MCF 10A (cell line): Measurements from ENCODE around the gene BORCS6. TPM values are rescaled to one million over a fixed set of nuclear protein-coding genes. Genes with fewer than 3 reads are reported as not detected.

ENCODE experiments used
- BruUV-seq: library from RNA; stranded (reverse); fragments of 400-500 nt; replicated peaks from 2 replicates; lab custom pipeline; 2021; lab: Mats Ljungman, UMichigan
- CTCF ChIA-PET: fragments of 300-600 bp; sonication (Branson Sonifier 250); formaldehyde crosslinking; extraction: SDS; loops from one replicate; lab custom pipeline; 2021; ENCODE audit warnings: antibody characterized with exemption, inconsistent platforms; lab: Yijun Ruan, JAX
- POLR2A ChIA-PET: fragments of 300-600, 350-650 bp; sonication (Branson Sonifier 250); formaldehyde crosslinking; extraction: SDS; loops from one replicate; lab custom pipeline; 2020; ENCODE audit warnings: antibody characterized with exemption, inconsistent platforms; lab: Yijun Ruan, JAX
- DNase-seq: peaks from one replicate; pipeline ENCODE4 v3.0.0-alpha.2; 2018; ENCODE audit not compliant: unreplicated experiment
- H3K27ac Mint-ChIP-seq: one replicate; pipeline ENCODE4 v1.8.0; 2022; ENCODE audit warnings: mild to moderate bottlenecking, low read depth, mixed read lengths; ENCODE audit not compliant: unreplicated experiment
- H3K27me3 Mint-ChIP-seq: one replicate; pipeline ENCODE4 v1.8.0; 2022; ENCODE audit warnings: mixed read lengths; ENCODE audit not compliant: insufficient read depth, unreplicated experiment
- H3K36me3 Mint-ChIP-seq: one replicate; pipeline ENCODE4 v1.8.0; 2022; ENCODE audit warnings: mild to moderate bottlenecking, moderate library complexity, mixed read lengths; ENCODE audit not compliant: insufficient read depth, unreplicated experiment
- H3K4me1 Mint-ChIP-seq: one replicate; pipeline ENCODE4 v1.8.0; 2022; ENCODE audit warnings: mixed read lengths; ENCODE audit not compliant: insufficient read depth, unreplicated experiment
- H3K4me3 Mint-ChIP-seq: one replicate; pipeline ENCODE4 v1.8.0; 2022; ENCODE audit warnings: mild to moderate bottlenecking, moderate library complexity, mixed read lengths; ENCODE audit not compliant: unreplicated experiment
- H3K9me3 Mint-ChIP-seq: one replicate; pipeline ENCODE4 v1.8.0; 2022; ENCODE audit warnings: mixed read lengths; ENCODE audit not compliant: unreplicated experiment
- intact Hi-C: fragments of 100-400 bp; cut with micrococcal nuclease; formaldehyde crosslinking; loops from 2 replicates; pipeline ENCODE4 v1.14.1; 2022
- total RNA-seq: library from RNA; stranded (reverse); gene quantifications from 2 replicates; pipeline ENCODE4 v1.2.3, GENCODE V29; 2022
- TF ChIP-seq, protein P1 (sequence below): fragments of 200-600 bp; IDR thresholded peaks from one replicate; pipeline ENCODE4 v1.8.0; 2022; ENCODE audit warnings: antibody characterized with exemption, mild to moderate bottlenecking; ENCODE audit not compliant: unreplicated experiment

BORCS6 gene
- total RNA-seq, 1 experiment from 2014 or later: 4.4 TPM

DNA sequence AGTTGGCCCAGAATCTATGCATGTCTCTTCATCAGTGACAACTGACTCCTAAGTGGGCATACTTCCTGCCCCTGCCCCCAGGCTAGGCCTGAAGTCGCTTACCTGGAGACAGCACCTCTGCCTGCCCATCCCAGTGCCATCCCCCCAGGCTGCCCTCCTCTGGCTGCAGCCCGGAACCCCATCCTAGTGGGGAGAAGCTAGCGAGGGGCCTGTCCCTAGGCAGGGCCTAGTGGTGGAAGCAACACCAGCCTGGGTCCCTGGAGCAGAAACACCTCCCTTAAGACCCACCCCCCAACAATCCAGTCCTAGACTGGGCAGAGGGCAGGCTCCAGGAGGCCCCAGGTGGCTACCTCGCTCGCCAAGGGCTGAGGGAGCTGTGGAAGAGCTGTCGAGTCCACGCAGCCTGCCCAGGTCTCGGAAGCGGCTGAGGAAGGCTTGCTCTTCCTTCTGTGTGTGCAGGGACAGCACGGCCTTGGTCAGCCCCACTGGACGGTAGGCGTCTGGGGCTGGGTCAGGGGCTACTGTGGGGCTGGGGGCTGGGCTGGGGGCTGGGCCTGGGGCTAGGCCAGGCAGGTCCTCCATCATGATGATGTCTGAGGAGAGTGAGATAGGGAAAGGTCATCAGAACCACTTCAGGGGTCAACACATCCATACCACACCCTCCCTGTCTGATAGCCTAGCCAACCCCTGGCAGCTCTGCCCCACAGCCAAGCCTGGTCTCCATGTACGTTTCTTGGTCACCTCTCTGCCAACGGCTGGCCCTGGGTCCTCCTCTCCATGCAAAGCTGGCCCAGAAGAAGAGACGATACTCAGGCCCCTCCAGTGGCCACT lies 45.4 kb downstream of the BORCS6 start:
- intact Hi-C loops: no loop called here
- Mint-ChIP-seq H3K36me3 (no peaks in the 10 kb centered on the region), H3K9me3 (no peaks in the 10 kb centered on the region), H3K4me1 (peaks cover 17% of the 10 kb centered on the region), H3K4me3 (no peak overlapping the region), H3K27ac (peak overlapping the region; percentile 35), H3K27me3 (no peaks in the 10 kb centered on the region)
- DNase-seq: no peak
- POLR2A ChIA-PET: interaction anchor here (0.7 to 19.5 kb wide), 4 partner anchors 9 to 24 kb away, joined by 3 to 429 read pairs (median 4); partner anchors contain the start of genes PER1 and VAMP2
- BruUV-seq: no TSS peak
- CTCF ChIA-PET: interaction anchor here (1.7 kb wide), 1 partner anchor 14 kb away, joined by 6 read pairs; no protein-coding TSS in a partner anchor
- TF ChIP-seq, protein P1, sequence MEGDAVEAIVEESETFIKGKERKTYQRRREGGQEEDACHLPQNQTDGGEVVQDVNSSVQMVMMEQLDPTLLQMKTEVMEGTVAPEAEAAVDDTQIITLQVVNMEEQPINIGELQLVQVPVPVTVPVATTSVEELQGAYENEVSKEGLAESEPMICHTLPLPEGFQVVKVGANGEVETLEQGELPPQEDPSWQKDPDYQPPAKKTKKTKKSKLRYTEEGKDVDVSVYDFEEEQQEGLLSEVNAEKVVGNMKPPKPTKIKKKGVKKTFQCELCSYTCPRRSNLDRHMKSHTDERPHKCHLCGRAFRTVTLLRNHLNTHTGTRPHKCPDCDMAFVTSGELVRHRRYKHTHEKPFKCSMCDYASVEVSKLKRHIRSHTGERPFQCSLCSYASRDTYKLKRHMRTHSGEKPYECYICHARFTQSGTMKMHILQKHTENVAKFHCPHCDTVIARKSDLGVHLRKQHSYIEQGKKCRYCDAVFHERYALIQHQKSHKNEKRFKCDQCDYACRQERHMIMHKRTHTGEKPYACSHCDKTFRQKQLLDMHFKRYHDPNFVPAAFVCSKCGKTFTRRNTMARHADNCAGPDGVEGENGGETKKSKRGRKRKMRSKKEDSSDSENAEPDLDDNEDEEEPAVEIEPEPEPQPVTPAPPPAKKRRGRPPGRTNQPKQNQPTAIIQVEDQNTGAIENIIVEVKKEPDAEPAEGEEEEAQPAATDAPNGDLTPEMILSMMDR: no peak

DNA sequence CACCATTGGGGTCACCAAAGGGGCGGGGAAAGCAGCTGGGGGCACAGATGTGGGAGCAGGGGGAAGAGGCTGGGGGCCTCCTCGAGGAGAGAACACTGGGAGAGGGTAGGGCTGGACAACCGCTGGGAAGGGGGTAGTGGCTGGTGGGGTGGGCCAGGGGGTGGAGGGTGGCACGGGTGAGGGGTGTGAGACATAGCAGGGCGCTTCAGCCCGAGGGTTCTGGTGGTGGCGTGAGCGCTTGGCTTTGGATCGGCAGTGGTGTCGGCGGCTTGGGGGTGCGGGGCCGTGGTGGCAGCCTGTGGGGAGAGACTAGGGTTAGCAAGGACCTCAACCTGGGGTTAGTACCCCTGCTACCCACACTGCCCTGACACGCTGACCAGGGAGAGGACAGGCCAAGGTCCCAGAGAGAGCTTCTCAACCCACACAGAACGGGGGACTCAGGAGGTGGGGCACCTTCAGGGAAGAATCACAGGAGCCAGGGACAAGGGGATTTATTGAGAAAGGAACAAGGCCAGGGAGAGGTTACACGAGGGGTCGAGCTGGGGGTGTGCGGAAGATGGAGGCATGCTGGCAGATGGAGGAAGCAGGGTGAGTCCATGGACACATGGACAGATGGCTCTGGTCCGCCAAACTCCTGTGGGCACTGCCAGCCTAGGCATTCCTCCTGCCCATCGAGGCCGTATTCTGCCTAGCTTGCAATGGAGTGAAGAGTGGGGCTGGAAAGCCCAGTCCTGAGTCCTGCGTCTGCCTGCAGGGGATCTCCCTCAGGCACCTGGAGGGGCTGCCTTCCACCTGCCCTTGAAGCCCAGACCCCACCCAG lies 46.2 kb downstream of the BORCS6 start:
- peak overlapping the region; percentile 35 for H3K27ac Mint-ChIP-seq
- no peaks in the 10 kb centered on the region for H3K9me3 Mint-ChIP-seq
- no peaks in the 10 kb centered on the region for H3K36me3 Mint-ChIP-seq
- ChIA-PET CTCF (no interaction called here), POLR2A (interaction anchor here (1.0 to 19.5 kb wide), 2 partner anchors 10 to 21 kb away, joined by 4 to 429 read pairs; partner anchors contain the start of gene PER1)
- intact Hi-C loops: no loop called here
- TF ChIP-seq, protein P1: no peak
- no peaks in the 10 kb centered on the region for H3K27me3 Mint-ChIP-seq
- BruUV-seq: no TSS peak
- DNase-seq: no peak
- no peak overlapping the region for H3K4me3 Mint-ChIP-seq
- H3K4me1 Mint-ChIP-seq: peaks cover 17% of the 10 kb centered on the region

DNA sequence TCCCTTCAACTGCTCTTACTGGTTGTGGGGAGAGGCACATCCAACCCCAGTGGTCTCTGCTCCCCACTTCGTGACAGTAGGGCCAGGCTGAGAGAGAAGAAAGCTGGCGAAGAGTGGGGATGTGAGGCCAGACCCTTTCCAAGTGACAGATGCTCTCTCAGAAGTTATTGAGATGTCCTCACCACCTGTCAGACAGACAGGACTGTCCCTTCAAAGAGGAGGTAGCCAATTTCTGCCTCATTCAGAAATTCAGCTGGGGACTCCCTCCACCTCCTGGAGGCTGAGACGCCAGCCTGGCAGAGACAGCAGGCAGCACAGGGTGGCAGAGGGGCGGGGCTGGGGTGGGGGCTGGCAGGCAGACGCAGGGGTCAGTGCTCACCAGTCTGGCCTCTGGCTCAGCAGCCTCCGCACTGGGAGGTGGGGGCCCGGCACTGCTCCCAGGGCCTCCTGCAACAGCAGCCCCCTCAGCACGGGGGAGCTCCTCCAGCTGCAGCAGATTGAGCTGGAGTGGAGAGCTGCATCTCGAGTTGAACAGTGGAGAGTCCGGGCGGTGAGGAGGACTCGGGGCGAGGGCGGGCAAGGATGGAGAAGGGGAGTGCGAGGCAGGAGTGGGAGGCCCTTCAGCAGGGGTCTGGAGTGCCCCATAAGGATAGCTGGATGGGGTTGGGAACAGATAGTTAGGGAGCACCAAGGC lies 46.9 kb downstream of the BORCS6 start:
- no peak overlapping the region for H3K27ac Mint-ChIP-seq
- DNase-seq: no peak
- H3K27me3 Mint-ChIP-seq: no peaks in the 10 kb centered on the region
- no peaks in the 10 kb centered on the region for H3K36me3 Mint-ChIP-seq
- POLR2A ChIA-PET: interaction anchor here (19.5 kb wide), 1 partner anchor 11 kb away, joined by 429 read pairs; the partner anchor contains the start of gene PER1
- H3K4me1 Mint-ChIP-seq: peaks cover 17% of the 10 kb centered on the region
- no TSS peak for BruUV-seq
- H3K4me3 Mint-ChIP-seq: no peak overlapping the region
- CTCF ChIA-PET: interaction anchor here (0.8 to 1.1 kb wide), 2 partner anchors 11 to 24 kb away, joined by 3 to 4 read pairs; no protein-coding TSS in a partner anchor
- intact Hi-C loops: no loop called here
- TF ChIP-seq, protein P1: no peak
- H3K9me3 Mint-ChIP-seq: no peaks in the 10 kb centered on the region
